GM12872 (cell line): Measurements from ENCODE around the gene THSD7B.

Experiments used
- TF ChIP-seq, protein P1 (sequence below): IDR thresholded peaks from 3 replicates; pipeline ENCODE4 v1.5.1; 2011; ENCODE audit warnings: low read depth, mild to moderate bottlenecking, low read length, moderate library complexity; ENCODE audit not compliant: insufficient read depth

The THSD7B gene

DNA sequence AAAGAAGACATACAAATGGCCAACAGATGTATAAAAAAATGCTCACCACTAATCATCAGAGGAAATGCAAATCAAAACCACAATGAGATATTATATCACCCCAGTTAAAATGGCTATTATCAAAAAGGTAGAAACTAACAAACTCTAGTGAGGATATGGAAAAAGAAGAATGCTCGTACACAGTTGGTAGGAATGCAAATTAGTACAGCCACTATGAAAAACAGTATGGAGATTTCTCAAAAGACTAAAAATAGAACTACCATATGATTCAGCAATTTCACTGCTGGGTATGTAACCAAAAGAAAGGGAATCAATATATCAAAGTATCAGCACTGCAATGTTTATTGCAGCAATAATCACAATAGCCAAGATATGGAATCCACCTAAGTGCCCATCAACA, 679.6 kb downstream of the THSD7B start:
- TF ChIP-seq, protein P1, sequence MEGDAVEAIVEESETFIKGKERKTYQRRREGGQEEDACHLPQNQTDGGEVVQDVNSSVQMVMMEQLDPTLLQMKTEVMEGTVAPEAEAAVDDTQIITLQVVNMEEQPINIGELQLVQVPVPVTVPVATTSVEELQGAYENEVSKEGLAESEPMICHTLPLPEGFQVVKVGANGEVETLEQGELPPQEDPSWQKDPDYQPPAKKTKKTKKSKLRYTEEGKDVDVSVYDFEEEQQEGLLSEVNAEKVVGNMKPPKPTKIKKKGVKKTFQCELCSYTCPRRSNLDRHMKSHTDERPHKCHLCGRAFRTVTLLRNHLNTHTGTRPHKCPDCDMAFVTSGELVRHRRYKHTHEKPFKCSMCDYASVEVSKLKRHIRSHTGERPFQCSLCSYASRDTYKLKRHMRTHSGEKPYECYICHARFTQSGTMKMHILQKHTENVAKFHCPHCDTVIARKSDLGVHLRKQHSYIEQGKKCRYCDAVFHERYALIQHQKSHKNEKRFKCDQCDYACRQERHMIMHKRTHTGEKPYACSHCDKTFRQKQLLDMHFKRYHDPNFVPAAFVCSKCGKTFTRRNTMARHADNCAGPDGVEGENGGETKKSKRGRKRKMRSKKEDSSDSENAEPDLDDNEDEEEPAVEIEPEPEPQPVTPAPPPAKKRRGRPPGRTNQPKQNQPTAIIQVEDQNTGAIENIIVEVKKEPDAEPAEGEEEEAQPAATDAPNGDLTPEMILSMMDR: no peak

- TF ChIP-seq, protein P1: no peak
Measured at GRCh38 chr2:137449454-137449853, 684.1 kb downstream of the THSD7B start.

DNA sequence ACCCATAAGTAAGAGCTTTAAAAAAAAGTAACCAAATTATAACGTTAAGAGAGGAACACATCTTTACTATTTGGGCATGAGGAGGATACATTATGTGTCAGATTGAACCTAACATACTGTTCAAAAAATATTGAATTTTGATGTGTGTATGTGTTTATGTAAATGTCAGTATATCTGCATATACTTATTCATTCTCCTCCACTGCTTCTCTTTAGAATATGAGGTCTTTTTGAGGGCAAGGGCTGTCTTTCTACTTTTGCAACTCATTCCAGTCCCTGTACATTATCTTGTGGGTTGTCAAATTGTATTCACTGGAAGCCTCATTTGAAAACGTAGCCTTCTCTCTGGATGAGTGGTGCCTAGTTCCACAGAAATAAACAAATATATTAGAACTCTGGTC, 689.5 kb downstream of the THSD7B start:
- TF ChIP-seq, protein P1: no peak

DNA sequence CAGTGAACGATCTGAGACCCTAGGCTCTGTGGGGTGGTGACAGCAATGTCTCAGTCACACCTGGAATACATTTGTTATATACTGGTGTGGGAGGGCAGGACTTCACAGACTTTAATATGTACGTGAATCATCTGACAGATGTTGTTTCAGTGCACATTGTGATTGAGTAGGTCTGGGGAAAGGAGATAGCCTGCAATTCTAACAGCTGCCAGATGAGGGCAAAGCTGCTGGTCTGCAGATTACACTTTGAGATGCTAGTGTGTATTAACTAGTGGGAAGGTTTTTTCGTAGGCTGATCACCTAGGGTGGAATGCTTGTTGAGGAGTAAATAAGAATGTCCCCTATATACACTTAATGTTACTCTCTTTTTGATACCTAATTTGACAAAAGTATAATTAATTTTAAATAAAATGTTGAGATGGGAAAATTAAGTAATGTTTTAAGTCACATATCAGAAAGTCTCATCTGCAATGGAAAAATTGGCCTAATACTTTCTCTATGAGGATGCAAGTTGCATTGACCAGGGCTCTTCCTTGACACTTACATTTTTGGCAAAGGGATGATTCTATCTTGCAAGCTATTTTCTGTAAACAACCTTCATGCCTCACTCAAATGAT, 702.0 kb downstream of the THSD7B start:
- TF ChIP-seq, protein P1: peak; percentile 81

DNA sequence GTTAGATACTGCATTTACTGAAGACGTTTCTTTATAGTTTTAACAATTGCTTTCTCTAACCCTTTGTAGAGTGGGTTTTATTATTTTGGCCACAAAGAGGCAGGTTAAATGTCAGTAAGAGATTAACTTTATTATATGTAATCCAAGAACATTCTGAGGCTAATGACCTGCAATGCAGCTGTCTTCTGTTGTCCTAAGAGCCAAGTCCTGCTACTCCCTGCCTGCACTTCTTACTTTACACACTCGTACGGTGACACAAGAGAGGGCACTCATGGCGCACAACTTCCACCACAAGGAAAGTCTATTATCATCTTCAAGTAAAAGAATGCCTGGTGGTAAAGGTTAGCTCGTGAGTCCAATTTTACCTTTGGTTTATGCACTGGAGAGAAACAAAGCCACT, 727.9 kb downstream of the THSD7B start:
- TF ChIP-seq, protein P1: no peak

- TF ChIP-seq, protein P1: no peak
Measured at GRCh38 chr2:137500599-137500998, 735.3 kb downstream of the THSD7B start.

DNA sequence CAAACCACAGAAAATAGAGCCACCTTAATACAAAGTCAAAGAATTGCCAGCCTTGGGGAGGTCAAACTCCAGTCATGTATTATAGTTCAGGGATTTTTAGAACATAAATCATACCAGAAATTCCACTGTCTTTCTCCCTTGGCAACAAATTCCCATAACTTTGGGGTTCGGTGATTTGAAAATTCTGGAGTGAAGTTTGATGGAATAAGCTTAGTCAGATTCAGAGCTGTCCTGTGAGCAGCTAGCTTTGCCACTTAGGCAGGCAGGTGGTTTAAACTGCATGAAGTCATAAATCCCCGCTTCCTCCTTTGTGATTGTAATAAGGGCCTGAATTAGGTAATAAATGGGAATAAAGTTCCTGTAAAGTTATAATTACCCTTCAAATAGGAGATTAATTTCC, 741.9 kb downstream of the THSD7B start:
- TF ChIP-seq, protein P1: no peak
